NCI-H1105 treated with DMSO at 0.1 percent for 48 hours (cell line): ENCODE measurements around the gene DNTTIP2.
"Not testable (repeated sequence)": the region's sequence is repeated elsewhere in the genome, so short reads cannot be mapped to it uniquely, and the experiment has no call there.

Source experiments
- DNase-seq: peaks from one replicate; lab custom pipeline; 2025; lab: John Stamatoyannopoulos, UW

The DNTTIP2 gene

DNA sequence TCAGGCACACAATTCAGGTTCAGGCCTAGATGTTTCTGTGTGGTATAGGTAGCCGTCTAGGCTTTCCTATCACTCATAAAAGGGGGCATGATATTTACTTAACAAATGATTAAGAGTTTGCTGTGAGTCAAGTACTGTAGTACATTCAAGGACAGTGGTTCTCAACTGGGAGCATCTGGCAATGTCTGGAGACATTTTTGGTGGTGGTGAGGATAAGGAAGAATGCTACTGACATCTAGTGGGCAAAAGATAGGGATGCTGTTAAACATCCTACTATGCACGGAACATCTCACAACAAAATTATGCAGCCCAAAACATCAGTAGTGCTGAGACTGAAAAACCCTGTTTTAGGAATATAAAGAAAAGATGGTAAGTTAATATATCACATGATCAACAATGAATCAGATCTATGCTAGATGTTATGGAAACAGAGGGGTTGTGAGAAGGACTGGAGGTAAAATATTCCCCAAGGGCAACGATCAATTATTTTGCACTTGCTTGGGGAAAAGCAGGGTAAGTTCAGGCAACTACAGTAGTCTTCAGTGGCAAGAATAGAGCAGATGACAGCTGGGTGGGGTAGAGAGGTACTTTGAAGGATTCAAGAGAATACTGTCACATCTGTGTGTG, 4.9 kb downstream of the DNTTIP2 start:
- DNase-seq: no peak

DNA sequence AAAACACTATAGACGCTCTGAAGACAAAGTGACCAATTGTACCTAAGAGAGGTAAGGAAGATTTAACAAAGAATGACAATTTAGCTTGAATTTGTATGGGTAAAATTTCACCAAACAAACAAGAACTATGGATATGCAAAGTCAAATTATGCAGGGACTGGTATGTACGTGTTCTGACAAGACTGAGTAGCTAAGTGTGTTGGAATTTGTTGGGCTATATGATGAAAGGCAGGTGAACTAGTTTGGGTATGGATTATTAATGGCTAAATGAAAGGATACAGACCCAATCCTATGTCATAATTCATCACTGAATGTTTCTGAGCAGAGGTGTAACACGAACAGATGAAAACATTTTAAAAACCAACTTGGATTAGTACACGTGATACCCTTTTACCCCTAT, 7.6 kb downstream of the DNTTIP2 start:
- DNase-seq: no peak

DNA sequence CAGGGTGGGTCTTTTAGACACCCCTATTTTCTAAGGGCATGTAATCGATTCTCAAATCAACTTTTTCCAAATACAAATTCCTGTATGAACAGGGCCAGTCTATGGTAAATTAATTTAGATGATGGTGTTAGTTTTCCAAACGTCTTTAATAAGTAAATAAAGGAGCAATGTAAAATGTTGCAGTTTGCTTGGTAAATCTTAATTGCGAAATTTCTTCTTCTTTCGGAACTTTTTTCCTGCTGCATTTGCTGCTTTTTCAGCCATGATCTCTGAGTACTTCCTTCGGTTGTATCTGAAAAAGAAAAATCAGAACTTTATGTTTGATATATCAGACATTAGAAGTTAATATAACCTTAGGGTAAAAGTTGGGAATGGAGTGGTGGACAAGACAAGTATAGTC, 9.4 kb downstream of the DNTTIP2 start:
- DNase-seq: no peak

DNA sequence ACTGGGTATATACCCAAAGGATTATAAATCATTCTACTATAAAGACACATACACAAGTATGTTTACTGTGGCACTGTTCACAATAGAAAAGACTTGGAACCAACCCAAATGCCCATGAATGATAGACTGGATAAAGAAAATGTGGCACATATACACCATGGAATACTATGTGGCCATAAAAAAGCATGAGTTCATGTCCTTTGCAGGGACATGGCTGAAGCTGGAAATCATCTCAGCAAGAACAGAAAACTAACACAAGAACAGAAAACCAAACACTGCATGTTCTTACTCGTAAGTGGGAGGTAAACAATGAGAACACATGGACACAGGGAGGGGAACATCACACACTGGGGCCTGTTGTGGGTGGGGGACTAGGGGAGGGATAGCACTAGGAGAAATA, 10.5 kb downstream of the DNTTIP2 start:
- not testable (repeated sequence) for DNase-seq

DNA sequence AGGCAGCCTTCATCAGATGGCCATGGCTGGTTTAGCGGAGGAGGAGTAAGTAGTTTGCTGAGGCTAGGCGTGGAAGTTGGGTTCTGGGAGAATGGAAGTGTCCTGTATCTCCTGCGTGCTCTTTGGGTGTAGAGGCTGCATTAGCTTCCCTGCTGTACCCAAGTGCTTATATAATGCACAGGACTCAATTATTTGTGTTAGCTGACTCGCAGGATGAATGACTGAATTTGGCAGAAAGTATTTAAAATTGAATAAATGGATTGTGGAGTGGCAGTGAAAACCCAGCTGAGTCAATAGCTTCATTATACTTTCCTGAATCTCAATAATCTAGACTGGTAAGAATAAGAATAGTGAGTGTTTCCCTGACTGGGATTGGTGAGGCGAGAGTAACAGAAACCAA, 13.8 kb downstream of the DNTTIP2 start:
- no peak for DNase-seq

DNA sequence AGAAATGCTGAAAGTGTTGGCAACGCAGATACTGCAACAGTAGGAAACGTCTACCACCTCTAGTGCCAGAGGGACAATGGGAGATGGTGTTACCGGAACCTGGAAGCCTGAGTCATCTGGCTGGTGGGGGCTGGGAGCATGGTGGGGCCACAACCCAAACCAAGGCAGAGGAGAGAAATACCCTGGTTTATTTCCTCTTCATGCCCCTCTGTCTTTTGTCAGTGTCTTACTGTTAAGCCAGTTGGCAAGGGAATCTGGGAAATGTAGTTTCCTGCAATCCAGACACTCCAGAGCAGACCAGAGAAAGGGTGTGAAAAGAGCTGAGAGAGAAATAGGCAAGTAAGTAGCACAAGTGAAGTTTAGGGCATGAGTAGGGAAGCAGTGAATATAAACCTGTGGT, 14.8 kb downstream of the DNTTIP2 start:
- DNase-seq: no peak

DNA sequence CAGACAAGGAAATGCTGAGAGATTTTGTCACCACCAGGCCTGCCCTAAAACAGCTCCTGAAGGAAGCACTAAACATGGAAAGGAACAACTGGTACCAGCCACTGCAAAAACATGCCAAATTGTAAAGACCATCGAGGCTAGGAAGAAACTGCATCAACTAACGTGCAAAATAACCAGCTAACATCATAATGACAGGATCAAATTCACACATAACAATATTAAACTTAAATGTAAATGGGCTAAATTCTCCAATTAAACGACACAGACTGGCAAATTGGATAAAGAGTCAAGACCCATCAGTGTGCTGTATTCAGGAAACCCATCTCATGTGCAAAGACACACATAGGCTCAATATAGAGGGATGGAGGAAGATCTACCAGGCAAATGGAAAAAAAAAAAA, 21.4 kb downstream of the DNTTIP2 start:
- DNase-seq: not testable (repeated sequence)

DNA sequence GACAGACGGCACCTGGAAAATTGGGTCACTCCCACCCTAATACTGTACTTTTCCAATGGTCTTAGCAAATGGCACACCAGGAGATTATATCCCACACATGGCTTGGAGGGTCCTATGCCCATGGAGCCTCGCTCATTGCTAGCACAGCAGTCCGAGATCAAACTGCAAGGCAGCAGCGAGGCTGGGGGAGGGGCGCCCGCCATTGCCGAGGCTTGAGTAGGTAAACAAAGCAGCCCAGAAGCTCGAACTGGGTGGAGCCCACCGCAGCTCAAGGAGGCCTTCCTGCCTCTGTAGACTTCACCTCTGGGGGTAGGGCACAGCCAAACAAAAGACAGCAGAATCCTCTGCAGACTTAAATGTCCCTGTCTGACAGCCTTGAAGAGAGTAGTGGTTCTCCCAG, 23.0 kb downstream of the DNTTIP2 start:
- not testable (repeated sequence) for DNase-seq

DNA sequence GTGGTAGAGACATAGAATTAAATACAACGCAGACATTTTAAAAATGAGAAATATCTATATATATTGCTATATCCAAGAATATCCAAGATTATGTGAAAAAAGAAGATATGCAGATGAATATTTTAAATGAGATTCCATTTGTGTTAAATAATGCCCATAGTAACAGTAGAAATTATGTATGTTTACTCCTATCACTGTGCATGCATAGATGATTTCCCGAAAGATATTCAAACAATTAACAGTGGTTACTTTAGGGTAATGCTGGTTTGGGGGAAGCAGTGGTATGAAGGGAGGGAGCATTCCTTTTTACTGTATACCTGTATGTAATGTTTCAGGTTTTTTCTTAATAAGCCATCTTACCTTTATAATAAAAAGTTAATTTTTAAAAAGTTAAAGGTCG, 25.1 kb downstream of the DNTTIP2 start:
- no peak for DNase-seq

DNA sequence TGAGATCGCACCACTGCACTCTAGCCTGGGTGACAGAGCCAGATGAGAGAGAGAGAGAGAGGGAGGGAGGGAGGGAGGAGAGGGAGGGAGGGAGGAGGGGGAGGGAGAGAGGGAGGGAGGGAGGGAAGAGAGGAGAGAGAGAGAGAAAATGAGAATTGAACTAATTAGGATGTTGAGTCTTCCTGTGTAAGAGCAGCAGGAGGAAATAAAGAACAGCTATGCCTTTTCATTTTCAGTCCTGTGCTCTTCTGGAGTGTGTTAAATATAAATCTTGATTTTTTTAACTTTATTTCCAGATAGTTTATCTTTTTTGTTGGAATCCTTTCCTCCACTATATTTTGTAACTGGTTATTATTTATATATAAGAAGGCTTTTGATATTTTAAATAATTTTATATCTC, 27.1 kb downstream of the DNTTIP2 start:
- no peak for DNase-seq

DNA sequence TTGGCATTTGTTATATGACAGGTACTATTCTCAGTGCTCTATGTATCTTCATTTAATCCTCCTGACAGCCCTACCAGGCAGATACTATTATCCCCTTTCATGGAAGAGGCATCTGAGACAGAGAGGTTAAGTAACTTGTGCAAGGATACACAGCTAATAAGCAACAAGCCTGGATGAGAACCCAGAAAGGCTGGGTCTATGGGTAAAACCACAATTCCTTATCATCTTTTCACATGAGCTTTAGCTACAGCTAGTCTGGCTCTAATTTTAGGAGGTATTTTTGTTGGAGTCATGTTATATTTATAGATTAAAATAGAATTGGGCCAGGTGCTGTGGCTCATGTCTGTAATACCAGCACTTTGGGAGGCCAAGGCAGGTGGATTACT, 27.7 kb downstream of the DNTTIP2 start:
- no peak for DNase-seq

DNA sequence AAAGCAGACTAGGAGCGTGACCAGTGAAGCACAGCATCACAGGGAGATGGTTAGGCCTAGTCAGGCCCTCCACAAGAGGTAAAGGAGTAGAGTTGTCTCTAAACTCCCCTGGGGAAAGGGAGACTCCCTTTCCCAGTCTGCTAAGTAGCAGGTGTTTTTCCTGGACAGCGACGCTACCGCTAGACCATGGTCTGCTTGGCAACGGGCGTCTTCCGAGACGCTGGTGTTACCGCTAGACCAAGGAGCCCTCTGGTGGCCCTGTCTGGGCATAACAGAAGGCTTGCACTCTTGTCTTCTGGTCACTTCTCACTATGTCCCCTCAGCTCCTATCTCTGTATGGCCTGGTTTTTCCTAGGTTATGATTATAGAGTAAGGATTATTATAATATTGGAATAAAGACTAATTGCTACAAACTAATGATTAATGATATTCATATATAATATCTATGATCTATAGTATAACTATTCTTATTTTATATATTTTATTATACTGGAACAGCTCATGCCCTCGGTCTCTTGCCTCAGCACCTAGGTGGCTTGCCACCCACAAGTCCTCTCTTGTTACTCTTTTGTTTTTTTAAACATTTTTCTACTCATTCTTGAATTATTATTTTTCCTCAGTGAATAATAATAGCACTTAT, 28.2 kb downstream of the DNTTIP2 start:
- peak; percentile 51 for DNase-seq

DNA sequence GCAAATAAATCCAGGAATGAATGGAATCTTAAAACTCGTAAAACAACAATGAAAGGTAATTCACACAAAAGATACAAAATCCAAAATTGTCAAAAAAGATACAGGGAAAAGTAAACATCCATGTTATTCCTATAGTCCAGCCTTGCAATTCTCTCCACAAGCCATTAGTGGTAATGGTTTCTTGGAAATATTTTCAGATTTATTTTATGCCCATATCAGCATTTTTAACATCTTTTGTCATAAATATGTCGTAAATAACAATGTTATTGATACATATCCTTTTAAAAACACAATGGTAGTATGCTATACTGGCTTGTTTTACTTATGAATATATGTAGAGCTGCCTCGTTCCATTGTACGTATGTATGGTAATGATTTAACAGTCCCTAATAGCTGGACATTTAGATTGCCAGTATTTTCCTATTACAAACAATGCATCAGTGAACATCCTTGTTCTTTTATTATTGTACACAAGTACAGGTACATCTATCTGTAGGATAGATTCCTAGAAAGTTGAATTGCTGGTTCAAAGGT, 30.6 kb downstream of the DNTTIP2 start:
- DNase-seq: no peak

DNA sequence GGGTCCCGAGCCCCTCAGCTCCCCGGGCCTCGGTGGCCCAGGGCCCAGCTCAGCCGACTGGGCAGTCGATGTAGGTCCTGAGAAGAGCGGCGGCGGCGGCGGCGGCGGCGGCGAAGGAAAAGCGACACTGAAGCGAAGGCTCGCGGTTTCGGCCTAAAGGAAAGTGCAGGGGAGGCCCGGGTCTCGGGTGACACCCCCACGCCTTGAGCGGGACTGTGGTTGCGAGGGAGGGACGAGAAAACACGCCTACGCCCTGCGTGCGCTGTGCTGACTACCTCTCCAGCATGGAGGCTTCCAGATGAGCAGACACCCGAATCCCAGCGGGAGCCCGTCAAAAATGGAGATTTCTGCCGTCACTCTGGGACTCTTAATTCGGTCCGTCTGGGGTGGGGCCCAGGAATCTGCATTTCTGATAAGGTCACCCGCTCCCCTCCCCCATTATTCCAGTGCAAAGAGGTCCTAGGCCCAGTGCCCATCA, 31.2 kb downstream of the DNTTIP2 start:
- peak; percentile 69 for DNase-seq

DNA sequence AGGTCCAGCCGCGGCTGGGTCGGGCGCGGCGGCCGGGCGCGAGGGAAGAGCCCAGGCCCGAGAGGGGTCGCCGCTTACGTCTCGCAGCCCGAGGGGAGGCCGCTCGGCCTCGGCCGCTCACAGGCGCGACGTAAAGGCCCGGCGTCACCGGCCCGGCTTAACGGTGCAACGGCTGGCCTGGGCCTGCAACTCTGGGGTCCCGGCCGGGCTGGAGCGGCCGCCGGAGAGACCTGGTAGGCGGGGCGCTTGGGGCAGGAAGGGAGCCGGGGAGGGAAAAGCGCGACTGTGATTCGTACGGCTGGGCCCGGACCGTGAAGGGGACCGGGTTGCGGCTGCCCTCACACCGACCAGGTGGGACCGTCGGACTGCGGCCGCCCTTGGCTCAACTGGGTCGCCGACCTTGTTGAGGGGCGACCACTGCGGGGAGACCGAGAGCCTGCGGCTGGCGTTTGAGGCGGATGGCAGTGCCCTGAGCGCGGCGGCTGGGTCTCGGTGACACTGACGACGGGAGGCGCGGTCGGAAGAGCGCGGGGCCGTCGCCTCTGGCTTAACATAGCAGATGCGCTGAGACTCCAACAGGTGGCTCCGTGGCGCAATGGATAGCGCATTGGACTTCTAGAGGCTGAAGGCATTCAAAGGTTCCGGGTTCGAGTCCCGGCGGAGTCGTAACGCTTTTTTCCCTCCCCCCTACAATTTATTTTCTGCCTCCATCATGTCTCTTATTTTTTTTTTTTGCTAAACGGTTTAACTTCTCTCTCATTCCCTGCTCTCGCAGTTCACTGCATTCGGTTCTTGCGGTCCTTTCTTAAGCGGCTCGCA, 31.8 kb downstream of the DNTTIP2 start:
- DNase-seq: peak; percentile 89

DNA sequence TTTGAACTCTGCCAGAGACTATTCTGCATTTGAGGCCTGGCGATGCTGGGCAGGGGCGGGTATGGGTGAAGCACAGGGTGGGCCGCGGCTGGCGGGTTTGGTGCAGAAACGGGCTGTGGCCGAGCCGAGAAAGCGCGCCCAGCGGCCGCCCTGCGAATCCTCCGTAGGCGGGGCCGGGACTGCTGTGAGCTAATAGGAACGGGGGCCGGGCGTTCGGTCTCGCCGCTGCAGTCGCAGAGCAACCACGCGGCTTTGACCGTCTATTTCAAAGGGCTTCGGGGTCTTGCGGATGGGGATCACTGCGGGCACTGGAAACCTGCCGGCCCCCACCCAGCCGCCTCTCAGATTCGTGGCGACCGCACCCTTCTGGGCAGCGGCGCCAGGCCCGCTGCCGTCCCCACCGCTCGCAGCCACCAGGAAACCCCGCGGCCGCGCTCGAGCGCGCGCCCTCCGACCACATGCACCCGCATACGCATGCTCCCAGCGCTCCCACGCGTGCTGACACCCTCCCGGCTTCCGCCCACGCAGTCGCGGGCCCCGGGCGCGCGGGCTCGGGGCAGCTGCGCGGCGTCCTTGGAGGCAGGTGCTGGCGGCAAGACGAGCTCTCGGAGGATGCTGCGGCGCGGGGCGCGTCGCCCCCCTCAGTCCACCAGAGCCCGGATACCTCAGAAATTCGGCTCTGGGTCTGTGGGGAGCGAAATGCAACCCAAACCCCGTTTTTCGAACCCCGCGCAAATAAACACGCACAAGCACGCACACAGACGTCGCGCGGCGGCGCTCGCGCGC, 32.6 kb downstream of the DNTTIP2 start:
- peak; percentile 87 for DNase-seq

DNA sequence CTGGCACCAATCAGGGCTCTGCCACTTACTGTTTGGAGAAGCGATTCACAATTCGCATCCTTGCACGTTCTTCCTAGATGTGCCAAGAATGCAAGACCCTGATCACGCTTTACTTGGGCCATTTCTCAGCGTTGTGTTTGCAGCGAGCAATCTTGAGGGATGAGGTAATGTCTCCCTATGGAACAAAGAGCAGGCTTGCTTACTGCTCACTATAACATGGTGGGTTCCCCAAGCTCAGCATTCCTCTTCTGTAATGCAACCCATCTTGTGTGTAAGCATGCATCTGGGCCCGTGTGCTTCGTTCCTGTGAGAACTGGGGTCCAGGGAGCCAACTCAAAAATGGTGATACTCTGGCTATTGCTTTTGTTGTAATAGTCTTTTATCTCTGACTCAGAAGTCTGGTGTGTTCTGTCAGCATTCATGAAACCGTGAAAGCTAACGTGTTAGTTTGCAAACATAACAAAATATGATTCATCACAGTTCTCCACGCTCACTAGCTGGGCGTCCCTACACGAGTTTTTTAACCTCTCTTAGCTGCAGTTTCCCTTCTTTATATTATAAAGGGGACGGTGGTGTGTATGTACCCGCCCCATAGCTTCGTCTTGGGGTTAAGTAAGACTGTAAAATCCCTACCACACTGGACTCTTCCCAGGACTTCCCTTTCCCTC, 33.3 kb downstream of the DNTTIP2 start:
- DNase-seq: peak; percentile 50

DNA sequence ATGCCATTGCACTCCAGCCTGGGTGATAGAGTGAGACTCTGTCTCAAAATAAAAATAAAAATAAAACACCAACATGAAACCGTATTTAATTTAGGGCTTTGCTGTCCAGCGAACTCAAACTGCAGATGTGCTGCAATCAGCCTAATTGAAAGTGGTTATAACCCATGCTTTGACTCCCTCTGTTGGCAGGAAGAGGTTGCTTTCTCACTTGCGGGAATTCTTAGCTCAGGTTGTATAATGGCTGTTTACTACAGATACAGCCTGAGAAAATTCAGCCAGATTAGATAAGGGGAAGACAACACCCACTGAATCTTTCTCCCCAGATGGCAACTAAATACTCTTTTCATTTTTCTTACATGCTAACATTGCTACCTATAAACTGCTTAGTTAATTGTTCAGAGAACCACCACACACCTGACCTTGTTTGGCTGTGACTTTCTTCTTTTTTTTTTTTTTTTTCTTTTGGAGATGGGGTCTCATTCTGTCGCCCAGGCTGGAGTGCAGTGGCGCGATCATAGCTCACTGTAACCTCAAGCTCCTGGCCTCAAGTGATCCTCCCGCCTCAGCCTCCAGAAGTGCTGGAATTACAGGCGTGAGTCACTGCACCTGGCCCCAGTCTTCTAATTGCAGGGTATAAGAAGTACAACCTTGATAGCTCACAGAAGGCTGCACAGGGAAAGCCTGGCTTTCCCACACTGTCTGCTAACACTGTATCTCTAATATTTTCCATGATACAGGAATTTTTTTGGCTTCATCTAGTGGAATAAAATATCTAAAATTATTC, 34.6 kb downstream of the DNTTIP2 start:
- DNase-seq: peak; percentile 81

DNA sequence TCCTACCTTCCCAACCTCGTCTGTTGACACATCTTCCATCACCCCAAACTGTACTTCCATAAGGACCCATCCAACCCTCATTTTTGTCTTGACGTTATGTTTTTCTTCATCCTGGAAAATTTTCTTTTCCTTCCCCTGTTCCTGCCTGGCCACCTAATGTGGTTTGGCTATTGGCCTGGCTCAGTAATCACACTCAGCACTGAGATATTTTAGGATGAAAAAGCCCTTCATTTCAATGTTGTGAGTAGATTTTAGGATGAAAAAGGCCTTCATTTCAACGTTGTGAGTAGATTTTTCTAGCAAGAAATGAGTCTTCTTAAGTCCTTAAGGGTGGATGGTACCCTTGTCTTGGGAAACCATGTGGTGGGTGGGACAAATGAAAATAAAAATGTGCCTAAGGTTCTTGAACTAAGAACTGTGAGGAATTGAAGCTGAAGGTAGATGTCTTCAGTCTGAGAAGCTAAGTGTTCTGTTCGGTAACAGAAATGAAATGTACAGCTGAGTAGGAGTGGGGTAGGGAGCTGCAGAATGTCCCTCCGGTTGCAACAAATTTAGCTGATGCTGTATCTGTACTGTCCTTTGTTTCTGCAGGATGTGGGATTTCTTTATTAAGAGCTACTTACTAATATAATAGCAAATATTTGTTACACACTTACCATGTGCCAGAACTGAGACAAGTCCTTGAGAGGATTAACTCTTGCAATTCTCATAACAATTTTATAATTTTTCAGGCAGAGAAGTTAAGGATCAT, 36.1 kb downstream of the DNTTIP2 start:
- DNase-seq: no peak

DNA sequence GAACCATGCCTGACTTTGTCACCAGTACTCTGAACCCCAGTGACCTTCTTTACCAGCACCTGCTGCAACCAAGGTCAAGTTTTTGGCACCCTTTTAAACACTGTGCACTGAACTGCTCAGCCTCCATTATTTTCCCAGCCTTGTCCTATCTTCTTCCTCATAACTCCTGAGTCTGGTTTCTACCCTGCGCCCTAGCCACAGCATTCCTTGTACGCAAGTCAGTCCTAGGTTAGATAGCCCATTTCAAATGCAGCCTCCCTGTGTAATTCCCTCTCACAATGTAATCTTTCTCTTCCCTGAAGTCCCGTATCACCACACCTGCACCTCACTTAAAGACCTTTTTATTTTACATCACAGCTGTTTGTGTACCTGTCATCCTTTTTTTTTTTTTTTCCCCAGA, 37.2 kb downstream of the DNTTIP2 start:
- DNase-seq: no peak
